Endothelial cell of umbilical vein (primary cell): ENCODE data around the gene TMEM145.
"Not testable (repeated sequence)": the region's sequence is repeated elsewhere in the genome, so short reads cannot be mapped to it uniquely, and the experiment has no call there.

ENCODE experiments used
- CTCF ChIP-seq, 2 donors: IDR thresholded peaks; 1 replicate in 1 of 2; 2 replicates in 1 of 2; pipeline ENCODE4 v1.5.1; 2011; ENCODE audit warnings: low read length in 2 of 2, mild to moderate bottlenecking in 2 of 2, moderate library complexity in 2 of 2, control low read depth in 1 of 2, inconsistent platforms in 1 of 2, low read depth in 1 of 2; ENCODE audit not compliant: insufficient read depth in 1 of 2; ENCODE audit errors: extremely low read depth in 1 of 2
- EZH2 ChIP-seq: IDR thresholded peaks from 2 replicates; pipeline ENCODE4 v1.6.1; 2012; ENCODE audit warnings: borderline replicate concordance, low read depth, mild to moderate bottlenecking, moderate library complexity, low read length, inconsistent platforms; ENCODE audit not compliant: severe bottlenecking
- FOS ChIP-seq: IDR thresholded peaks from 2 replicates; pipeline ENCODE4 v1.6.1; 2011; ENCODE audit warnings: mild to moderate bottlenecking, low read length, moderate library complexity, borderline replicate concordance; ENCODE audit not compliant: insufficient read depth
- GATA2 ChIP-seq: IDR thresholded peaks from 2 replicates; pipeline ENCODE4 v1.7.0; 2011; ENCODE audit warnings: low read depth, mild to moderate bottlenecking, moderate library complexity, mixed read lengths, low read length; ENCODE audit not compliant: insufficient read length, insufficient read depth
- MAX ChIP-seq: IDR thresholded peaks from 2 replicates; pipeline ENCODE4 v1.6.1; 2011; ENCODE audit not compliant: insufficient read depth, insufficient read length
- POLR2A ChIP-seq: IDR thresholded peaks from 2 replicates; pipeline ENCODE4 v1.6.1; 2012; ENCODE audit warnings: low read depth, mild to moderate bottlenecking, control low read depth, low read length
- POLR2AphosphoS5 ChIP-seq: IDR thresholded peaks from 2 replicates; pipeline ENCODE4 v1.6.1; 2012; ENCODE audit warnings: low read depth, mild to moderate bottlenecking, control low read depth, low read length, moderate library complexity; ENCODE audit not compliant: insufficient read depth

GRCh38 chr19:42266928-42267603 lies 46.0 kb upstream of the TMEM145 start:
- not testable (repeated sequence) for TF ChIP-seq CTCF (IDR thresholded peaks at IDR 0.05; ENCODE audit: extremely low read depth in 1 of 2, insufficient read depth in 1 of 2, low read depth in 1 of 2, low read length in 2 of 2); POLR2A; MAX; FOS; EZH2; POLR2AphosphoS5; GATA2
